Measurements from ENCODE around the gene SPSB1.
A peak's percentile ranks its signal among the peaks of the same experiment; 100 is the strongest.
"Not testable (repeated sequence)": the region's sequence is repeated elsewhere in the genome, so short reads cannot be mapped to it uniquely, and the experiment has no call there.

SPSB1 gene

DNA sequence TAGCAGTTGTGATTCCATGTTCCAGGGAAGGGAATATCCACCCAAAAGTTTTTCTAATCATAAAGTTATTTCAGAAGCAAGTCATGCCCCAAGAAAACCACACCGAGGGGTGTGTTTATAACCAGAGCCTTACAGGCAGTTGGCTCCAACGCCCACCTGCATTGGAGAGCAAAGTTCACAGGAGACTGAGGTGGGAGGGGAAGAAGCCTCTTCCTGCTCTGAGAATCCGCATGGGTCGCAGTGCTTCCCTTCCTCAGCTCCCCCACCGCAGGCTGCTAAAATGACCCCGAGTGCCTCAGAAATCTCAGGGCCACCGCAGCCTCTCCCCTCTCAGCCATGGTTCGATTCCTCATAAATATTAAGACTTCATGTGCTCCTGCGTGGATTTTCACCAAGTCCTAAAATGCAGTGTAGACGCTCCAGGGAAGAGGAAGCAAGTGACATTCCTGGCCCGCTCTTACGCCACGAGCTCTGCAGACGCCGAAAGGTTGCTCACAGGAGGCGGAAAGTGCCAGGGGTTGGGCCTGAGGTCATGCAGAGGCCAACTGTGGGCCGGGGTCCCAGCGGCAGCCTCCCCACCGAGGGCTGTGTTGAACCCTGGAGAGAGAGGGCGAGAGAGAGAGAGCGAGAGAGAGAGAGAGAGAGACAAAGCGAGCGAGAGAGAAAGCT is 13.4 kb upstream of the SPSB1 start:
- no peak for DNase-seq (ENCODE audit: low read depth in 2 of 2)

DNA sequence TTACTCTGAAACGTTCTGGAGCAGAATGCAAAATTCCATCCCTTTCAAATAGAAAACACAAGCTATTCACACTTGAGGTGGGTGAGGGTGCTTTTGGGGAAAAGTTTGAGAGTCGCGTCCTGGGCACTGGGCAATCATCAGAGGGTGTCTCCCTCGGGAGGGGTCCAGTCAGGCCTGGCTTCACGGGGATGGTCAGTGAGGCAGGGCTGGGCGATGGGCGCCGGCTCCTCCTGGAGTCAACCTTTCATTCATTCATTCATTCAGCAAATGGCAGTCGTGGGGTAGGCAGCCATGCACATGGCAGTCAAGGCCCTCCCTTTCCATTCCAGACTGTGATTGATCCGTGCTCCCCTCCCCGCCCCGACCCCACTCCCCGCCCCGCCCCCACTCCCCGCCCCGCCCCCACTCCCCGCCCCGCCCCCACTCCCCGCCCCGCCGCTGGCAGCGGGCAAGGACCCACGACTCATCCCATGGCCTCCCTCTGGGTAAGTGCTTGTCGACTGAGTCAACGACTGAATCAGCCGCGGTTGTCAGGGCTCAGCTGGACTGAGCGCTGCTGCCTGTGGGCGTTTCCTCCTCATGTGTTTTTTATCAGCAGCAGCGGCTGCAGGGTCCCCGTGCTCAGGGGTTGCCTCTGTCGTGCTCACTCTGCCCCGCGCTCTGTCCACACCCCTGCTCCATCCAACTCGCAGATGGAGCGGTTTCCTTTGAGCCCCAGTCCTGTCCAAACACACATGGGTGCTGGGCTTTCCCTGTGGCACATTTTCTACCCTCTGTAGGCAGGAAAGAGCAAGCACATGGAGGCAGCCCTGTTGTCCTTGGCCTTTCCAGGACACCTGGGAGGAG is 12.5 kb upstream of the SPSB1 start:
- DNase-seq (ENCODE audit: low read depth in 2 of 2) = no peak

DNA sequence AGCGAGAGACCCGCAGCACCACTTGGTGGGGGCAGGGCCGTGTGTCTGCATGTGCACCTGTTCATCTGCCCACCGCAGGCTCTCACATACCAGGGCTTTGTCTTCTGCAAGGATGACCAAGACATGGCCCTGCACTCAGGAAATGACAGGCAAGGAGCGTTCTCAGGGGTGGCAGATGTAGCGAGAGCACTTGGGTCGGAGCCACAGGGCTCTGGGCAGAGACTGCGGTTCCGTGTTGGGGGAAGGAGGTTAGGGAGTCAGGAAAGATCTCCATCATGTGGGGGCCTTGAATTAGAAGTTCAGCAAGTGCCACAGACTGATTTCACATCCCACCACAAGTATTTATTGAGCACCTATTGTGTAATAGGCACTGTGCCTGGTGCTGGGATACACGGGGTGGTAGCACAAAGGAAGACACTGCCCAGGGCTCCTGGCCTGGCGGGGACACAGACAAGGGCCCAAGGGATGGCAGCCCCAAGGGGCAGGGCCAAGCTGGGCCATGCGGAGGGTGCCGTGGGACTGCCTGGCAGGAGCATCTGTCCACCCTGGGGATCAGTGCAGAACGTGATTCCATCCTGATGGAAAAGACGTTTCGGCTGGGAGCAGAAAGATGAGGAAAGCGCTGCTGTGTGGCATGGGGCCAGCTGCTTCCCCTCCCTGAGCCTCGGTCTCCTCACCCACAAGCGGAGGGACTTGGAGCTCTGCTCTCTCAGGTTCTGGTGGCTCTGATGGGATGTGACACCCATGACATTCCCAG is 11.4 kb upstream of the SPSB1 start:
- DNase-seq (ENCODE audit: low read depth in 2 of 2) = no peak

DNA sequence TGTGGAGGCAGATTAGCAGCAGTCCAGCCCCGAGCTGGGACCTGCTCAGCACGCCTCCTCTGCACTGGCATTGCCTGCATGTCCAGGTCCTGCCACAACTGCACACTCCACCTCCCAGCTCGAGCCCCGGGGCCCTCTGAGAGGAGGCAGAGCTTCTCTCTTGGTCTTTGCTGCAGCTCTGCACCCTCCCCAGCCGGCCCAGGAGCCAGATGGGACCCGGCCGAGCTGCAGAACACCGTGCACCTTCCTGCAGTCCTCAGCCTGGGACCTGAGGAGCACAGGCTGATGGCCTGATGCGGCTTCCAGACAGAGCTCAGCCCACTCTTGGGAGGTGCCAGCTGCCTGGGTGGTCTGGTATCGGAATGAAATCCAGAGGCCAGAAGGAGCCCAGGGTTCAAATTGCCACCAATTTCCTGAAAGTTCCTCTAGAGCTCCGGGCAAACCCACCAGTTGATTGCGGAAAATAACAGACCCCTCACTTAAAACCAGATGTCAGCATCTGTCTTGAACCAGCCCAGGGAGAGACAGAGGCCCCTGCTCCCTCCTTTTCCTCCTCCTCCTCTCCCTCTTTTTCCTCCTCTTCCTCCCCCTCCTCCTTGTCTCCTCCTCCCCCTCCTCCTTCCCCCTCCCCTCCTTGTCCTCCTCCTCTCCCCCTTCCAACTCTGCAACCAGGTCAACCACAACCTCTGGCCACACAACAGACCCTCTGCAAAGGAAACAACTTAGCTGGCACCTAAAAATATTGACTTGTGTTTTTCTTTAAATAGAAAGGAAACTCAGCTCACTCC is 10.6 kb upstream of the SPSB1 start:
- DNase-seq (ENCODE audit: low read depth in 2 of 2) = no peak

DNA sequence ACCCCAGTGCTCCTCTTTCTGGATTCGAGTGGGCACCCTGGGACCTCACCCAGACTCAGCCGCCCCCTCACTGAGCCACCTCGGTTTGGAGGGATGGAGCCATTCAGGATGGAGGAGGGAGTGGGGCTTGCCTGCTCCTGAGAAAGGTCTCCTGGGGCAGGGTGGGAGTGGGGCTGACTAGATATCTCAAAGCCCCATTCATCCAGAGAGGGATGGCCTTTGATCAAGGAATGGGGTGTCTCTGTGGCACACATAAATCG is 10.1 kb upstream of the SPSB1 start:
- no peak for DNase-seq (ENCODE audit: low read depth in 2 of 2)

DNA sequence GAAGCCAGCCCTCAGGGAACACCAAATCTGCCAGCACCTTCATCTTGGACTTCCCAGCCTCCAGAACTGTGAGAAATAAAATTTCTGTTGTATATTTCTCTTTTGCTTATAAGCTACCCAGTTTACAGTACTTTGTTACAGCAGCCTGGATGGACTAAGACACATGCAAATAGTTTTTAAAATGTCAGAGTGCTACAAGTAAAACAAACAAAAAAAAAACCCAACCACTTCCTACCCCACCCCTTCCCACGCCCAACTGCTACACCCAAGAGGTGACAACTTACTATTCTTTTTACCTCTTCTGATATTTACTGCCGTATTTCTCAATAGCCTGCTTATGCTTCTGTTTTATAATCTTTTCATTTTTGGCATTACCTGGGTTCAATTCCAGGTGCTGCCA is 8.6 kb upstream of the SPSB1 start:
- no peak for DNase-seq (ENCODE audit: low read depth in 2 of 2)

DNA sequence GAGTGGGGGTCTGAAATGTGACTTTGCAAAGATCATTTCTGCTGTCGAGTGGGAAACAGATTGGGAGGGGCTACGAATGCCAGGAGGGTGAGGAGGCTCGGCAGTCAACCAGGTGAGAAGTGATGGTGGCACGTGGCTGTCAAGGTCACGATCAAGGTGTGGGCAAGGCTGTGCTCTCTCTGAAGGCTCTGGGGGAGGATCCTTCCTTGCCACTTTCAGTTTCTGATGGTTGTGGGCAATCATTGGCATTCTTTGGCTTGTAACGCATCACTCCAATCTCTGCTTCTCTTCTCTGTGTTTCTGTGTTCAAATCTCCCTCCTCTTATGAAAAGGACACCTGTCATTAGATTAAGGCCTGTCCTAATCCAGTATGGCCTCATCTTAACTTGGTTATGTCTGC is 6.1 kb upstream of the SPSB1 start:
- DNase-seq (ENCODE audit: low read depth in 2 of 2) = no peak

DNA sequence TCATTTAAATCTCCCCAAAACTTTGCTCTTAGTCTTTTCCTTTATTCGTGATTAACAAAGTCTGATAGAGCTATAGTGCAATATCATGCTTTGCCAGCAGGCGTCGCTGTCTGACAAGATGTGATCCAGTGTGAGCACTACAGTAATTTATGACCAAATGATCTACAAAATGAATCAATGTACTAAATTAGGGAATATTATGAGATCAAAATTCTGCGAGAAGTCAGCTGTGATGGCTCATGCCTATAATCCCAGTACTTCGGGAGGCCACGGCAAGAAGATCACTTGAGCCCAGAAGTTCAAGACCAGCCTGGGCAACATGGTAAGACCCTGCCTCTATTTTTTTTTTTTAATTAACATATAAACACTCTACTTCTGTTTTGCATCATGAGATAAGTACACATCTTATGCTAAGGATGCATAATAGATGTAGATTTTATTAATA is 3.6 kb upstream of the SPSB1 start:
- peak; percentile 55 to 86 for DNase-seq (ENCODE audit: low read depth in 2 of 2)

DNA sequence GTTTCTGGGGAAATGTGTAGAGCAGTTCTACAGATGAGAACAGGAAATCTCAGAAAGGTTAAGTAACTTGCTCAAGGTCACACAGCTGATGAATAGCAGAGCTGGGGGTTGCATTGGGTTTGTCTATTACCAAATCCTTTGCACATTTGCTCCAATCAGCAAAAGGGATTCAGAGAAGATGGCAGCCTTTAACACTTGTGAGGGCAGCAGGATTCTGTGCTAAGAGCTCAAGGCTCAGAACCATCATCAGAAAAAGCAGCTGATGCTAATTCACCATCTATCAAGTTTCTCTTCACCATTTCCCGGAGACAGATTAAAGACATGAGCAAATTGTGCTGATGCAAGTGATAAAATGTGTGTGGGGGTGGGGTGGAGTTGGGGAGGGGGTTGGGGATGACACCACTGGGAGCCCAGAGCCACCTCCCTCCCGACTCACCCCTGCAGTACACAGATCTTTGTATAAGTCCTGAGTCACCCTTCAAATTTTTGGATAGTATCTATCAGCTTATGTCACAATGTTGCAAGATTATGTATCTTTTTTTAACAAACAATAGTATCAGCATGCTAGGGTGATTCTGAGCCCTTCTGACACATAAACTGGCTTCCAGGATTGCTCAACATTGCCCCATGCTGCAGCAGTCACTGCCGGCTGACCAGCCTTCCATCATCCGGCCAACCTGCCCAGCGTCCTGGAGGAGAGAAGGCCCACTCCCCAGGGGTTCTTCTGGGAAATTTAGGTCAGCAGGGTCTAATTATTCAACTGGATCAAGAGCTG is 2.8 kb upstream of the SPSB1 start:
- DNase-seq (ENCODE audit: low read depth in 2 of 2) = no peak

DNA sequence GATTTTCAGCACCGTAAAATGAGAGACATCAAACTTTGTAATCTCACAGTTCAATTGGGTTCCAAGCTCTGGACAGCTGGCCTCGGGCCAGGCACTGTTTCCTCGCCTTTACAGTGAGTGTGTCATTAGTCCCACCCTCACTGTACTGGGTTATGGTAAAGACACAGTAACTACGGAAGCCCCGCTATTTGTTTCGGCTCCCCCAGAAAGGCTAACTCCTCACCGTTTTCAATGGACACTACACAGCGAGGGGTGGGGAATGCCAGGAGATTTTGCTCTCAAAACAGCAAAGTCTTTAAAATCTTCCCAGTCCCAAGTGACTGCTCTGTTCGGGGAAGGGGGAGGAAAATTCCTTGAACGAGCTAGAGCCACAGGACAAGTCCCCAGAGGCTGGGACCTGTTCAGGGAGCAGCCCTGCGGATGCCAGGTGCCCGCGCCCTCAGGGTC is 757 bp upstream of the SPSB1 start:
- no peak for DNase-seq (ENCODE audit: low read depth in 2 of 2)

DNA sequence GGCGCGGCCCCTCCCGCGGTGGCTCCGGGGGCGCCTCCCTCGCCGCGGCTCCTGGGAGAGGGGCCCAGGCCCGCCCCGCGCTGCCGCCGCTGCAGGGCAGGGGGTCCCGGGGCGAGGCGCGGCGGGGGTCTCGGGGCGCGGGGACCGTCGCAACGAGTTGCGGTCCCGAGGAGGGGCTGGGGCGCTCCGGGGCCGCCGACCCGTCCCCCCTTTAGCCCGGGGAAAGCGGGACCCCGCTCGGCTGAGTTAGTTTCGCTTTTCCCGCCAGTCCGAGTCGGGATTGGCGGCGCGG is 493 bp downstream of the SPSB1 start:
- no peak for DNase-seq (ENCODE audit: low read depth in 2 of 2)

DNA sequence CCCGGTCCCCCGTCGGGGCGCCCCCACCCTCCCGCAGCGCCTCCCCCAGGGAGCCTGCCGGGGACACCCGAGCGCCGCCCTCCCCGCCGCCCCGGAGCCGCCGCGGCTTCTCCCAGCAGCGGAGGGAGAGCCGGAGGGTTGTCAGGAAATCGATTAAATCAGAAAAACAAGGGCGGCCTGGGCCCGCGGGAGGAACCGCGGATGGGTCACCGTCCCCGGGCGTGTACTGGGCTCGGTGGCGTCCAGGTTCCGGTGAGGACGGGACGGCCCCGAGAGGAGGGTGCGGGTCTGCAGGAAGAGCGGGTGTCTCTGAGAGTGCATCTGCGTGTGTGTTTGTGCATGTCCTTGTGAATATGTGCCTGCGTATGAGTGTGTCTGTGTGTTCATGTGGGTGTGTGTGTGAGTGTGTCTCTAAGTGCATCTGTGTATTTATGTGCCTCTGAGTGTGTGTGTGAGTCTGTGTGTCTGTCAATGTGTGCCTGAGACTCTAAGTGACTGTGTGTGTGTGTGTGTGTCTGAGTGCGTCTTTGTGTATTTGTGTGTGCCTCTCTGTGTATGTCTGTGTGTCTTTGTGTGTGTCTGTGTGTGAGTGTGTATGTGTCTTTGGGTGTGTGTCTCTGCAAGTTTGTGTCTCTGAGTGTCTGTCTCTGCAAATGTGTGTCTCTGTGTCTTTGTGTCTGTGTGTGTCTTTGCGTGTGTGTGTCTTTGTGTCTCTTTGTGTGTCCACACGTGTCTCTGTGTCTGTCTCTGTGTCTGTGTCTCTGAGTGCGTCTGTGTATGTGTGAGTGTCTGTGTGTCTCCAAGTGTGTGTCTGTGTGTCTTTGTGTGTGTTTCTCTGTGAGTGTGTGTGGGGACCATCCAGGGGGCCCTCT is 1.1 kb downstream of the SPSB1 start:
- DNase-seq (ENCODE audit: low read depth in 2 of 2) = no peak

DNA sequence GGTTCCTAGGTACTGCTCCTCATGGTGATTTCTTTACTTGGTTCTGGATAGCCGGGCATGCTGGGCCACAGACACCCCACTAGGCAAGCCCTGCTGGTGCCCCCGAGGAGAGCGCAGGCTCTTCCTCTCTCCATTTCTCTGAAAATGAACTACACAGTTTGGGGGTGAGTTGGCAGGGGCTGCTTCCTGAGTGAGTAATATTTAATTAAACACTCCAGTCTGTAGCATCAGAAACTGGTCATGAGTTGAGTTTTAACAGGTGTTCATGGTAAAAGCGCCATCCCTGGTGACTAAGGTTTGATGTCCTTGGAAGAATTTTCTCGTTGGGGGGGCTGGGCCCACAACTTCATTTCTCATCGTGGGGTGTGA is 1.7 kb downstream of the SPSB1 start:
- DNase-seq (ENCODE audit: low read depth in 2 of 2) = no peak

DNA sequence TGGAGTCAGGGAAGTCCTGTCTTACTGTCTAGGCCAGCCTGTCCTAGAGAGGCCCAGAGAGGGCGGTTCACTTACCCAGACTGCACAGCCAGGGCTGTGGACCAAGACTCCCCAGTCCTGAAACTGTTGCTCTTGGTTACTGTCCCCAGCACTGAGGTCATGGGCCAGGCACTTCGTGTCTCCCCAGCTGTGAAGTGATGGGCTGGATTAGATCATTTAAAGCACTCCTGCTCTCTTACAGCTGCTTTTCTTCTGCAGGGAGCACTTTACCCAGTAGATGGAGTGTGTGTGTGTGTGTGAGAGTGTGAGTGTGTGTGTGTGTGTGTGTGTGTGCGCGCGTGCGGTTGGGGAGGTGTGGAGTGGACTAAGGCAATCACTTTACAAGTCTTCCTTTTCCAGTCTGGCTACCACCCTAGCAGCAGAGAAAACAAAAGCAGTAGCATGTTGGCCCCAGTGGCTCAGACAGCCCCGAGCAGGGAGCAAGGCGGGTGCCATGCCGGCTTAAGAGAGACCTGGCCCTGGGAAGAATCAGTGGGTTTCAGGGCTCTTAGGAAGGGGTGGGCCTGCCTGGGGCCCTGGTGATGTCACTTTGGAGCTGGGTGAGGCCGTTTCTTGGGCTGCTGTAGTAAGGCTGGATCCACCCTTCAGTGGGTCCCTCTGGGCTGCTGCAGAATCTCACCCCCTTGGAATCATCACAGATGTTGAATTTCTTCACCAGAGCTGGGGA is 2.4 kb downstream of the SPSB1 start:
- no peak for DNase-seq (ENCODE audit: low read depth in 2 of 2)

DNA sequence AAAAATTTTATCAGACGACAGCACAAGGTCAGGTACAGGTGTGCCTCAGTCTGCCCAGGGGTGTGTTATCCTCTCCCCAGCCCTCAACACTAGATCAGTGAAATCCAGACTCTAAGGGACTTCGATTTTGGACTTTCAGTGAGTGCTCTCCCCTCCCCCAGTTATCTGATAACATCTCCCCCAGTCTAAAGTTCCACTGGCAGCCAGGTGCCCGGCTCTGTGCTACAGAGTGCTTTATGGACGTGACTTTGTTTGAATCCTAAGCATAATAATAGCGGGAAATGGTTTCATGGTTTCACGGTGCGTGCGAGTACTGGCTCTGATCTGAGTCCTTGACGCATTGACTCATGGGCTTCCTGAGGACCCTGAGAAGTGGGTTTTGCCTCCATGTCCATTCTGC is 3.2 kb downstream of the SPSB1 start:
- DNase-seq (ENCODE audit: low read depth in 2 of 2) = no peak

DNA sequence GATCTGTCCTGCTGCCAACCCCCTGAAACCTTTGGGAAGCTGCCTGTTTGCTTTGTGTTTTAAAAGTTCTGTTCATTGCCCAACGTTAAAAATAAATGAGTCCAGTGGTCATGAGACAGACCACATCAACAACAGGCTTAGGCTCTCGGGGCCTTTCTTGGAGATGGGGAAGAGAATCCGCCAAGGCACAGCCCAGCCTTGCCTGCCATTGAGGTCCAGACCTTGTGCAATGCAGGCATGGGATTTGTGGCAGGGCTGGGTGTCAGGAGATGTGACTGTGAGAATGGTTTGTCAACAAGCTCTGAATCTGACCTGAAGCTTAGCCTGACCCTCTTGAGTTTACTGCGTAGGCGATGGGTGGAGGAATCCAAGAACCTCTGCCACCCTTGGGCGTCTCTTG is 4.2 kb downstream of the SPSB1 start:
- no peak for DNase-seq (ENCODE audit: low read depth in 2 of 2)

DNA sequence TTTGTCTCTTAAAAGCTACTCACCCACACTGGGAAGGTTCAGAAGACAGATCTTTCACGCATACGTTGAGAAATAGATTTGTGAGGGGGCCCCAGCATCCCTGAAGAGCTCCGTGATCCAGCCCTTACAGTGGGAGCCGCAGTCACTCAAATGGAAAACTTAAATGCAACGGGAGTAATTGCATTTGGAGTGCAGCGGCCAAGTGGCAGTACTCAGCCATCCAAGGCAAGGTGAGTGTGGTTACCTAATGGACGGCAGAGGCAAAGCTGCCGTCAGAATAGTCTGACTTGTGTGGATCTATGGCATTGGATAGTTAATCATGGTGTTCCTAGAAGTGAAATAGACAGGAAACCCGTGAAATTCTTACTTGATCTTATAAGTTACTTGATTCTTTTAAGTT is 5.1 kb downstream of the SPSB1 start:
- DNase-seq (ENCODE audit: low read depth in 2 of 2) = no peak

DNA sequence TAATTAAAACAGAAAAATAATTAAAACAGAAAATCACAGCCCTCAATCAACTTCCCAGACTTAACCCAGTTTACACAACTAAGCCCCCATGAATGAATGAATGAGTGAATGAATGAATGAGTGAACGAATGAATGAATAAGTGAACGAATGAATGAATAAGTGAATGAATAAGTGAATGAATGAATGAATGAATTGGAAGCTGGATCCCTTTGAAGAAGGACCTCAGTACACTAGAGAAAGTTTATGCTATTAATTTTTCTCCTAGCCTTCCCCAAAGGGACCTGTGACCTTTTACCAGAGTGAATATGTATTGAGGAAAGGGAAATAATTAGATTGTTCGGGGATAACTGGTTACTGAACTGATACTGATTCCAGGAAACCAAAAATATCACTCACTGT is 5.6 kb downstream of the SPSB1 start:
- no peak for DNase-seq (ENCODE audit: low read depth in 2 of 2)

DNA sequence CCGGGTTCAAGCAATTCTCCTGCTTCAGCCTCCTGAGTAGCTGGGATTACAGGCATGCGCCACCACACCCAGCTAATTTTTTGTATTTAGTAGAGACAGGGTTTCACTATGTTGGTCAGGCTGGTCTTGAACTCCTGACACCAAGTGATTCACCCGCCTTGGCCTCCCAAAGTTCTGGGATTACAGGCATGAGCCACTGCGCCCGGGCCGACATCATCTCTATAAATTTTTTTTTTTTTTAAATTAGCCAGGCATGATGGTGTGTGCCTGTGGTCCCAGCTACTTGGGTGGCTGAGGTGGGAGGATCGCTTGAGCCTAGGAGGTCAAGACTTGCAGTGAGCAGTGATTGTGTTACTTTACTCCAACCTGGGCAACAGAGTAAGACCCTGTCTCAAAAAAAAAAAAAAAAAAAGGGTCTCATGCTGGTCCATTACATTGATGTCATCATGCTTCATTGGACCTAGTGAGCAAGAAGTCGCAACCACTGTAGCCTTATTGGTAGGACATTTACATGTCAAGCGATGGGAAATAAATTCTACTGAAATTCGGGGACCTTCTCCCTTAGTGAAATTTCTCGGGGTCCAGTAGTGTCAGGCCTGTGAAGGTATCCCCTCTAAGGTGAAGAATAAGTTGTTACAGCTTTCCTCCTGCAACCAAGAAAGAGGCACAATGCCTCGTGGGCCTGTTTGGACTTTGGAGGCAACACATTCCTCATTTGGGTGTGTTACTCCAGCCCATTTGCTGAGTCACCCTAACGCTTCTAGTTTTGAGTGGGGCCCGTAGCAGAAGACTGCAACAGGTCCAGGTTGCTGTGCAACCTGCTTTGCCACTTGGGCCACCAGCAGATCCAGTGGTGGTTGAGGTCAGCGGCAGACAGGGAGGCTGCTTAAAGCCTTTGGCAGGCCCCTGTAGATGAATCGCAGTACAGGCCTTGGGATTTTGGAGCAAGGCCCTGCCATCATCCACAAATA is 7.2 kb downstream of the SPSB1 start:
- not testable (repeated sequence) for DNase-seq (ENCODE audit: low read depth in 2 of 2)
